K562 (cell line): ENCODE results near the gene SLC7A4. TPM values are rescaled to one million over a fixed set of nuclear protein-coding genes. Genes with fewer than 3 reads are reported as not detected.

Source experiments
- ARID3B ChIP-seq: fragments of 250-450 bp; sonication (Bioruptor Pico); IDR thresholded peaks from 2 replicates; pipeline ENCODE4 v1.4.0; 2020; ENCODE audit warnings: borderline replicate concordance
- CAMTA2 ChIP-seq: fragments of 250-450 bp; sonication (Bioruptor Pico); conservative IDR thresholded peaks from 2 replicates; pipeline ENCODE4 v1.5.1; 2022
- CBX3 ChIP-seq, 2 experiments: IDR thresholded peaks; 1 replicate in 1 of 2; 2 replicates in 1 of 2; pipeline ENCODE4 v1.6.1; 2012; ENCODE audit warnings: inconsistent platforms in 2 of 2, low read length in 2 of 2, borderline replicate concordance in 1 of 2, control low read depth in 1 of 2
- CHAMP1 ChIP-seq: fragments of 450-650 bp; IDR thresholded peaks from 2 replicates; pipeline ENCODE4 v1.6.1; 2016; ENCODE audit warnings: mild to moderate bottlenecking
- DNMT1 ChIP-seq: fragments of 450-650 bp; IDR thresholded peaks from 2 replicates; pipeline ENCODE4 v1.6.1; 2016; ENCODE audit warnings: antibody characterized with exemption, mild to moderate bottlenecking
- ELK3 ChIP-seq: fragments of 450-650 bp; formaldehyde crosslinking; IDR thresholded peaks from 2 replicates; pipeline ENCODE4 v1.4.0; 2020; ENCODE audit warnings: mild to moderate bottlenecking
- LCOR ChIP-seq: sonication (generic); formaldehyde crosslinking; IDR thresholded peaks from 2 replicates; pipeline ENCODE4 v1.8.0; 2022; ENCODE audit warnings: mild to moderate bottlenecking, missing genetic modification reagents
- NR1H2 ChIP-seq: sonication (generic); formaldehyde crosslinking; IDR thresholded peaks from 2 replicates; pipeline ENCODE4 v1.4.0; 2020; ENCODE audit warnings: mild to moderate bottlenecking, missing genetic modification reagents
- PURB ChIP-seq: sonication (generic); formaldehyde crosslinking; IDR thresholded peaks from 2 replicates; pipeline ENCODE4 v1.9.0; 2021; ENCODE audit warnings: low read depth, mild to moderate bottlenecking, missing genetic modification reagents
- RAD21 ChIP-seq, 2 experiments: fragments of 250-450 bp in 1 of 2; fragments of 450-650 bp in 1 of 2; sonication (Bioruptor Pico) in 1 of 2; formaldehyde crosslinking in 1 of 2; IDR thresholded peaks in 1 of 2; conservative IDR thresholded peaks in 1 of 2; 2 replicates each; pipeline versions ENCODE4 v1.4.0 to v1.8.0; 2020 to 2022; ENCODE audit warnings: mild to moderate bottlenecking in 2 of 2, moderate library complexity in 1 of 2
- SMARCA4 ChIP-seq: fragments of 450-650 bp; IDR thresholded peaks from 2 replicates; pipeline ENCODE4 v1.6.1; 2016
- STAT5B ChIP-seq: fragments of 250-450 bp; sonication (Bioruptor Pico); IDR thresholded peaks from 2 replicates; pipeline ENCODE4 v1.8.0; 2021; ENCODE audit warnings: mild to moderate bottlenecking, inconsistent platforms
- TCFL5 ChIP-seq: fragments of 250-450 bp; sonication (Bioruptor Pico); conservative IDR thresholded peaks from 2 replicates; pipeline ENCODE4 v1.6.1; 2021; ENCODE audit warnings: mild to moderate bottlenecking, moderate library complexity, matching md5 sums
- ZNF3 ChIP-seq: fragments of 250-450 bp; sonication (Bioruptor Pico); IDR thresholded peaks from 2 replicates; pipeline ENCODE4 v1.5.0; 2021; ENCODE audit warnings: mild to moderate bottlenecking, moderate library complexity
- ZNF586 ChIP-seq: fragments of 450-650 bp; formaldehyde crosslinking; conservative IDR thresholded peaks from 2 replicates; pipeline ENCODE4 v1.4.0; 2020; ENCODE audit warnings: mild to moderate bottlenecking, moderate library complexity
- polyA plus RNA-seq, 8 experiments: library from polyadenylated mRNA; depleted of rRNA in 4 of 8; stranded (reverse) in 5 of 8; unstranded in 3 of 8; fragments of >200 nt; fragmentation: Nextera tagmentation in 2 of 8; fragmentation: Illumina TruSeq in 1 of 8; extraction: Ambion mirVana in 2 of 8; extraction: Trizol in 1 of 8; gene quantifications; 2 replicates each; pipeline versions ENCODE4 v1.2.1 to v1.2.3, GENCODE V29; 2011 to 2014; ENCODE audit warnings: inconsistent platforms in 1 of 8, missing spikeins in 1 of 8
- total RNA-seq, 7 experiments: library from RNA; depleted of rRNA in 6 of 7; stranded (reverse); fragments of >200 nt in 6 of 7; fragmentation: Illumina TruSeq in 2 of 7; extraction: Trizol in 2 of 7; gene quantifications; 2 replicates each; pipeline versions ENCODE4 v1.2.1 to v1.2.3, GENCODE V29; 2011 to 2021; ENCODE audit warnings: low replicate concordance in 1 of 7
- TF ChIP-seq, protein P1 (sequence below): sonication (generic); formaldehyde crosslinking; IDR thresholded peaks from 2 replicates; pipeline ENCODE4 v1.8.1; 2023; ENCODE audit warnings: mild to moderate bottlenecking, missing genetic modification reagents
- TF ChIP-seq, protein P2 (sequence below): sonication (generic); formaldehyde crosslinking; IDR thresholded peaks from 2 replicates; pipeline ENCODE4 v1.8.0; 2023; ENCODE audit warnings: mild to moderate bottlenecking, missing genetic modification reagents
- TF ChIP-seq, protein P3 (sequence below), 2 experiments: fragments of 450-650 bp in 1 of 2; sonication (generic) in 1 of 2; formaldehyde crosslinking; conservative IDR thresholded peaks; 2 replicates each; pipeline versions ENCODE4 v1.4.0 to v1.8.1; 2020 to 2022; ENCODE audit warnings: mild to moderate bottlenecking in 1 of 2, missing genetic modification reagents in 1 of 2

SLC7A4 gene
- total and polyA plus RNA-seq, 9 of the 15 experiments (the other 6 are each of a cell fraction or from before 2014, with no cell fraction given): not detected

DNA sequence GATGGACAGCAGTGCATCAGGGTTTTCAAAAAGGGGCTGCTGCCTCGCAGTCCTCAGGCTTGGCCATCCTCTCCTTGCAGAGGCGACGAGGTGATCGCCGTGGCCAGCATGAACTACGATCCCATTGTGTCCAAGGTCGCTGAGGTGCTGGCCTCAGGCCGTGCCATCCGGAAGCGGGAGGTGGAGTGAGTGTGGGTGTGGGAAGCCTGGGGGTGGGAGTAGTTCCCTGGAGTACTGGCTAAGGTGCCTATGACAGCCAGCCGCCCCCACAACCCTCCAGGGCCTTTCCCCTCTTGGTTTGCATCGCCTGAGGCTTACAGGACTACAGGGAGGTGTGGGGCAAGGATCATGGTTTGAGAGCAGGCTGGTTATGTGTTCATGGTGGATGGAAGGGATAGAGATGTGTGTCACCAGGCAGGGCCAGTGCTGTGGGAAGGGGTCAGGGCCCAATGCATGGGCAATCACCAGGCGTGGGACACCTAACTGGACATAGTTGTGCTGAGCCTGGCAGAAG, 52.4 kb downstream of the SLC7A4 start (continued):
- TF ChIP-seq TCFL5 (CRISPR knock-in tag) (no peak), ELK3 (CRISPR knock-in tag) (no peak), CBX3 (IDR thresholded peaks at IDR 0.05; ENCODE audit: borderline replicate concordance in 1 of 2, low read length in 2 of 2) (peak in 1 of 2 experiments; percentile 82; a peak in 1 of 3 replicates), PURB (CRISPR knock-in tag) (no peak), ZNF586 (CRISPR knock-in tag) (no peak), CAMTA2 (CRISPR knock-in tag) (no peak), LCOR (no peak), DNMT1 (no peak), ZNF3 (CRISPR knock-in tag) (no peak), RAD21 (CRISPR knock-in tag; conservative IDR thresholded peaks at IDR 0.05 in 1 of 2, IDR thresholded peaks at IDR 0.05 in 1 of 2) (no peak), CHAMP1 (no peak), NR1H2 (CRISPR knock-in tag) (no peak), STAT5B (no peak), SMARCA4 (no peak), ARID3B (0 out of 2 replicates have a peak, but pooled peaks have one; percentile 12)
- TF ChIP-seq, protein P1, sequence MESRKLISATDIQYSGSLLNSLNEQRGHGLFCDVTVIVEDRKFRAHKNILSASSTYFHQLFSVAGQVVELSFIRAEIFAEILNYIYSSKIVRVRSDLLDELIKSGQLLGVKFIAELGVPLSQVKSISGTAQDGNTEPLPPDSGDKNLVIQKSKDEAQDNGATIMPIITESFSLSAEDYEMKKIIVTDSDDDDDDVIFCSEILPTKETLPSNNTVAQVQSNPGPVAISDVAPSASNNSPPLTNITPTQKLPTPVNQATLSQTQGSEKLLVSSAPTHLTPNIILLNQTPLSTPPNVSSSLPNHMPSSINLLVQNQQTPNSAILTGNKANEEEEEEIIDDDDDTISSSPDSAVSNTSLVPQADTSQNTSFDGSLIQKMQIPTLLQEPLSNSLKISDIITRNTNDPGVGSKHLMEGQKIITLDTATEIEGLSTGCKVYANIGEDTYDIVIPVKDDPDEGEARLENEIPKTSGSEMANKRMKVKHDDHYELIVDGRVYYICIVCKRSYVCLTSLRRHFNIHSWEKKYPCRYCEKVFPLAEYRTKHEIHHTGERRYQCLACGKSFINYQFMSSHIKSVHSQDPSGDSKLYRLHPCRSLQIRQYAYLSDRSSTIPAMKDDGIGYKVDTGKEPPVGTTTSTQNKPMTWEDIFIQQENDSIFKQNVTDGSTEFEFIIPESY: no peak
- TF ChIP-seq, protein P2, sequence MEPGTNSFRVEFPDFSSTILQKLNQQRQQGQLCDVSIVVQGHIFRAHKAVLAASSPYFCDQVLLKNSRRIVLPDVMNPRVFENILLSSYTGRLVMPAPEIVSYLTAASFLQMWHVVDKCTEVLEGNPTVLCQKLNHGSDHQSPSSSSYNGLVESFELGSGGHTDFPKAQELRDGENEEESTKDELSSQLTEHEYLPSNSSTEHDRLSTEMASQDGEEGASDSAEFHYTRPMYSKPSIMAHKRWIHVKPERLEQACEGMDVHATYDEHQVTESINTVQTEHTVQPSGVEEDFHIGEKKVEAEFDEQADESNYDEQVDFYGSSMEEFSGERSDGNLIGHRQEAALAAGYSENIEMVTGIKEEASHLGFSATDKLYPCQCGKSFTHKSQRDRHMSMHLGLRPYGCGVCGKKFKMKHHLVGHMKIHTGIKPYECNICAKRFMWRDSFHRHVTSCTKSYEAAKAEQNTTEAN (CRISPR knock-in tag): no peak
- TF ChIP-seq, protein P3, sequence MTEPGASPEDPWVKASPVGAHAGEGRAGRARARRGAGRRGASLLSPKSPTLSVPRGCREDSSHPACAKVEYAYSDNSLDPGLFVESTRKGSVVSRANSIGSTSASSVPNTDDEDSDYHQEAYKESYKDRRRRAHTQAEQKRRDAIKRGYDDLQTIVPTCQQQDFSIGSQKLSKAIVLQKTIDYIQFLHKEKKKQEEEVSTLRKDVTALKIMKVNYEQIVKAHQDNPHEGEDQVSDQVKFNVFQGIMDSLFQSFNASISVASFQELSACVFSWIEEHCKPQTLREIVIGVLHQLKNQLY (CRISPR knock-in tag; conservative IDR thresholded peaks at IDR 0.05): 0 out of 4 replicates have a peak, but pooled peaks of 1 of the 2 experiments have one; percentile 11
